Loucy (cell line): ENCODE measurements around the gene SAPCD1.

Experiments
- EZH2phosphoT487 ChIP-seq: fragments of 200-600 bp; IDR thresholded peaks from 2 replicates; pipeline ENCODE4 v1.6.1; 2018; ENCODE audit warnings: antibody characterized with exemption, mild to moderate bottlenecking, moderate library complexity, borderline replicate concordance
- TF ChIP-seq, protein P1 (sequence below): fragments of 200-600 bp; sonication (generic); conservative IDR thresholded peaks from 2 replicates; pipeline ENCODE4 v1.5.1; 2014; ENCODE audit warnings: mild to moderate bottlenecking, antibody characterized with exemption, low read length

DNA sequence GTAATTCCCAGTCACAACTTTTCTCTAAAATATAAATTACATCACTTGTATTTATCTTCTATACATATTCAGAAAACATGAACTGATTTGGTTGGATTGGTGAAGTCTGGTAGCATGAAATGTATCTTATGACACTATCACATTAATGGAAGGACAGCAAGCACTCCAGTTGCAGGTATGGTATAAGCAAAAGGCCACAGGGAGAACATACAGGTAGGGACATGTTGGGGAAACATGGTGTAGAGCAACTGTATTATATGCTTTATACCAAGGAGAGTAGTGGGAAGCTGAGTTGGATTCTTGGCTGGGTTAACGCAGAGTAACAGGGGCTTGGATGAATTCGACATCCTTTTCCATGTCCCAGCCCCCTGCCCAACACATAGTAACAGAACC, 34.5 kb downstream of the SAPCD1 start:
- TF ChIP-seq, protein P1, sequence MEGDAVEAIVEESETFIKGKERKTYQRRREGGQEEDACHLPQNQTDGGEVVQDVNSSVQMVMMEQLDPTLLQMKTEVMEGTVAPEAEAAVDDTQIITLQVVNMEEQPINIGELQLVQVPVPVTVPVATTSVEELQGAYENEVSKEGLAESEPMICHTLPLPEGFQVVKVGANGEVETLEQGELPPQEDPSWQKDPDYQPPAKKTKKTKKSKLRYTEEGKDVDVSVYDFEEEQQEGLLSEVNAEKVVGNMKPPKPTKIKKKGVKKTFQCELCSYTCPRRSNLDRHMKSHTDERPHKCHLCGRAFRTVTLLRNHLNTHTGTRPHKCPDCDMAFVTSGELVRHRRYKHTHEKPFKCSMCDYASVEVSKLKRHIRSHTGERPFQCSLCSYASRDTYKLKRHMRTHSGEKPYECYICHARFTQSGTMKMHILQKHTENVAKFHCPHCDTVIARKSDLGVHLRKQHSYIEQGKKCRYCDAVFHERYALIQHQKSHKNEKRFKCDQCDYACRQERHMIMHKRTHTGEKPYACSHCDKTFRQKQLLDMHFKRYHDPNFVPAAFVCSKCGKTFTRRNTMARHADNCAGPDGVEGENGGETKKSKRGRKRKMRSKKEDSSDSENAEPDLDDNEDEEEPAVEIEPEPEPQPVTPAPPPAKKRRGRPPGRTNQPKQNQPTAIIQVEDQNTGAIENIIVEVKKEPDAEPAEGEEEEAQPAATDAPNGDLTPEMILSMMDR, result no peak
- TF ChIP-seq EZH2phosphoT487, result no peak
